Suprapubic skin (tissue), 4 donors: ENCODE measurements around the gene SOX9. TPM values are rescaled to one million over a fixed set of nuclear protein-coding genes. Genes with fewer than 3 reads are reported as not detected.

Source experiments
- DNase-seq, 2 donors: peaks; one replicate each; pipeline ENCODE4 v3.0.0-alpha.2; 2019; ENCODE audit warnings: low spot score in 2 of 2
- H3K27ac ChIP-seq: fragments of 200-600 bp; sonication (generic); one replicate; pipeline ENCODE4 v1.5.1; 2019
- H3K27me3 ChIP-seq: fragments of 200-600 bp; sonication (generic); one replicate; pipeline ENCODE4 v1.5.1; 2019
- H3K36me3 ChIP-seq: fragments of 200-600 bp; sonication (generic); one replicate; pipeline ENCODE4 v1.5.1; 2019
- H3K4me1 ChIP-seq: fragments of 200-600 bp; sonication (generic); one replicate; pipeline ENCODE4 v1.5.1; 2019
- H3K4me3 ChIP-seq: fragments of 200-600 bp; sonication (generic); one replicate; pipeline ENCODE4 v1.5.1; 2019; ENCODE audit warnings: mild to moderate bottlenecking
- H3K9me3 ChIP-seq: fragments of 200-600 bp; sonication (generic); one replicate; pipeline ENCODE4 v1.5.1; 2019
- CTCF ChIP-seq, 2 donors: fragments of 200-600 bp in 1 of 2; fragments of 450-650 bp in 1 of 2; sonication (generic) in 1 of 2; IDR thresholded peaks; one replicate each; pipeline ENCODE4 v1.5.1; 2016 to 2019; ENCODE audit warnings: antibody characterized with exemption in 2 of 2, mild to moderate bottlenecking in 1 of 2, moderate library complexity in 1 of 2
- EP300 ChIP-seq: sonication (generic); formaldehyde crosslinking; IDR thresholded peaks from one replicate; pipeline ENCODE4 v1.6.1; 2017; ENCODE audit warnings: antibody characterized with exemption
- POLR2A ChIP-seq, 2 donors: fragments of 450-650 bp; IDR thresholded peaks; one replicate each; pipeline ENCODE4 v1.6.1; 2017; ENCODE audit warnings: antibody characterized with exemption in 2 of 2, mild to moderate bottlenecking in 2 of 2, moderate library complexity in 2 of 2
- POLR2AphosphoS5 ChIP-seq, 3 donors: sonication (generic); formaldehyde crosslinking; IDR thresholded peaks; one replicate each; pipeline ENCODE4 v1.6.1; 2017; ENCODE audit warnings: antibody characterized with exemption in 3 of 3
- WGBS: methylation state at CpG from one replicate; pipeline ENCODE4 v1.1.5; 2018; 5-methylcytosine and 5-hydroxymethylcytosine counted together
- total RNA-seq, 4 donors: library from RNA; depleted of rRNA; stranded (reverse); fragments of >200 nt; gene quantifications; one replicate each; pipeline ENCODE4 v1.1.0, GENCODE V29; 2016

SOX9 gene
- total RNA-seq, 4 donors from 2014 or later, result 30.0 to 52.3 (median 42.9) TPM

- Histone ChIP-seq H3K4me1 (peaks cover 54% of the 10 kb centered on the region), H3K36me3 (no peaks in the 10 kb centered on the region), H3K9me3 (no peaks in the 10 kb centered on the region), H3K27me3 (peaks cover 84% of the 10 kb centered on the region), H3K4me3 (peak overlapping the region; percentile 61), H3K27ac (peak overlapping the region; percentile 54)
- TF ChIP-seq POLR2A (IDR thresholded peaks at IDR 0.05) (no peak), EP300 (no peak), CTCF (IDR thresholded peaks at IDR 0.05) (no peak), POLR2AphosphoS5 (IDR thresholded peaks at IDR 0.05) (no peak)
- WGBS, result 14% methylated on average over 26 of the region's 58 CpGs
- DNase-seq, result no peak
Observed at GRCh38 chr17:72116661-72117521, 3.9 kb upstream of the SOX9 start.

- WGBS, result 4% methylated on average over 46 of the region's 51 CpGs
- no peaks in the 10 kb centered on the region for H3K9me3 ChIP-seq
- peak overlapping the region; percentile 61 for H3K4me3 ChIP-seq
- peaks cover 62% of the 10 kb centered on the region for H3K4me1 ChIP-seq
- peaks cover under 1% of the 10 kb centered on the region for H3K36me3 ChIP-seq
- peak in 1 of 2 donors; percentile 77 for DNase-seq
- H3K27me3 ChIP-seq, result peaks cover 92% of the 10 kb centered on the region
- peak overlapping the region; percentile 54 for H3K27ac ChIP-seq
- TF ChIP-seq POLR2AphosphoS5 (IDR thresholded peaks at IDR 0.05) (no peak), CTCF (IDR thresholded peaks at IDR 0.05) (no peak), POLR2A (IDR thresholded peaks at IDR 0.05) (no peak), EP300 (no peak)
Observed at GRCh38 chr17:72117535-72118334, 3.1 kb upstream of the SOX9 start.

GRCh38 chr17:72118335-72119076 is 2.3 kb upstream of the SOX9 start:
- Histone ChIP-seq H3K9me3 (no peaks in the 10 kb centered on the region), H3K36me3 (peaks cover 3% of the 10 kb centered on the region), H3K4me3 (peak overlapping the region; percentile 61), H3K27ac (peak overlapping the region; percentile 54), H3K27me3 (peaks cover 97% of the 10 kb centered on the region), H3K4me1 (peaks cover 66% of the 10 kb centered on the region)
- peak in 1 of 2 donors; percentile 83 for DNase-seq
- WGBS, result 2% methylated on average over 24 of the region's 24 CpGs
- TF ChIP-seq EP300 (no peak), CTCF (IDR thresholded peaks at IDR 0.05) (peak; percentile 83 to 87)

- WGBS, result 25% methylated on average over 22 of the region's 22 CpGs
- Histone ChIP-seq H3K27ac (peak overlapping the region; percentile 78), H3K36me3 (peaks cover 3% of the 10 kb centered on the region), H3K27me3 (peaks cover 97% of the 10 kb centered on the region), H3K4me1 (peaks cover 66% of the 10 kb centered on the region), H3K9me3 (no peaks in the 10 kb centered on the region), H3K4me3 (peak overlapping the region; percentile 61)
- no peak for DNase-seq
- TF ChIP-seq CTCF (IDR thresholded peaks at IDR 0.05), result no peak
- no peak for TF ChIP-seq POLR2A (IDR thresholded peaks at IDR 0.05)
- TF ChIP-seq EP300, result no peak
- no peak for TF ChIP-seq POLR2AphosphoS5 (IDR thresholded peaks at IDR 0.05)
Observed at GRCh38 chr17:72119077-72119872, 1.5 kb upstream of the SOX9 start.
